A549 (cell line): ENCODE results near the gene APBB2.

Experiments
- CEBPB ChIP-seq, 2 experiments: fragments of >200 bp in 1 of 2; sonication (Bioruptor Twin) in 1 of 2; formaldehyde crosslinking in 1 of 2; IDR thresholded peaks; 2 replicates each; pipeline ENCODE4 v1.6.1; 2012 to 2016
- CTCF ChIP-seq: fragments of >200 bp; sonication (Bioruptor Twin); formaldehyde crosslinking; IDR thresholded peaks from 3 replicates; pipeline ENCODE4 v1.5.1; 2016
- MAZ ChIP-seq: fragments of 150-350 bp; IDR thresholded peaks from 2 replicates; pipeline ENCODE4 v1.6.1; 2014; ENCODE audit warnings: antibody characterized with exemption, low read depth, low read length, borderline replicate concordance
- POLR2A ChIP-seq: IDR thresholded peaks from 2 replicates; pipeline ENCODE4 v1.6.1; 2012; ENCODE audit warnings: mild to moderate bottlenecking, low read length
- USF2 ChIP-seq: fragments of 450-650 bp; IDR thresholded peaks from 2 replicates; pipeline ENCODE4 v1.6.1; 2014; ENCODE audit warnings: antibody characterized with exemption

DNA sequence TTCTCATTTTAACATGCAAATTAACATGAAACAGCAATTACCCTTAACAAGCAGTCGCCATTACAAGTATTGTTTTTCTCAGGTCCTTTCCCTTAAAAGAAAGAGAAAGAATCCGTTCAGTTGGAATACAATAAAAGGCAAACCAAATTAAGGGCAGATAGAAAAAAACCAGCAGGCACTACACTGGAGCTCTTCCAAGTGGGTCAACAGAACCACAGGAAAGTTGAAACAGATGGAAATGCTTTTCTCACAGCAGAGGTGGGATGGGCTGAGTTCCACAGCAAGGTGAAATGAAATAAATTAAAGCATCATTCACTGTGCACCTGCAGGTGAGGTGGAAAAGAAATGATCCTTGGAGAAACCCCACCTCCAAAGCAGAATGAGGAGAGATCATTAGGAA, 102.6 kb downstream of the APBB2 start:
- TF ChIP-seq POLR2A (no peak), CTCF (no peak), USF2 (no peak), MAZ (no peak), CEBPB (IDR thresholded peaks at IDR 0.05) (no peak)
